ENCODE measurements around the gene MAP2K3. TPM values are rescaled to one million over a fixed set of nuclear protein-coding genes. Genes with fewer than 3 reads are reported as not detected.

MAP2K3 gene
- total and polyA plus RNA-seq, 10 of the 15 experiments (the other 5 are each of a cell fraction or from before 2014, with no cell fraction given), result 0.71 to 39.4 (median 18.6) TPM

GRCh38 chr17:21275047-21275578 lies 9.4 kb upstream of the MAP2K3 start:
- peak overlapping the region; percentile 96 for H2AFZ ChIP-seq (ENCODE audit: control insufficient read depth, low read depth, low read length)
- peak overlapping the region; percentile 98 for H3K4me2 ChIP-seq (ENCODE audit: control insufficient read depth, insufficient read depth)
- ChIA-PET SMC1A (ENCODE audit: uncharacterized antibody, unreplicated experiment) (interaction anchor here (0.6 to 1.2 kb wide), 5 partner anchors 11 to 156 kb away, joined by 3 to 6 read pairs (median 3); no protein-coding TSS in a partner anchor), CTCF (interaction anchor here (0.7 to 3.5 kb wide), 8 partner anchors 12 to 237 kb away, joined by 3 to 32 read pairs (median 14); partner anchors contain the start of gene DHRS7B), POLR2A (interaction anchor here (1.7 kb wide), 1 partner anchor 13 kb away, joined by 6 read pairs; no protein-coding TSS in a partner anchor), RAD21 (ENCODE audit: unreplicated experiment) (interaction anchor here (0.6 to 2.3 kb wide), 10 partner anchors 8 to 282 kb away, joined by 3 to 14 read pairs (median 4); no protein-coding TSS in a partner anchor)
- H3K79me2 ChIP-seq (ENCODE audit: control insufficient read depth, insufficient read depth, low read length), result no peaks in the 10 kb centered on the region
- FAIRE-seq (no peak), ATAC-seq (peak; percentile 25; the same call in 1 of the 3 replicates), DNase-seq (ENCODE audit: low read depth, low spot score) (no peak)
- H3K4me1 ChIP-seq (ENCODE audit: control insufficient read depth, insufficient read depth, low read length), result peaks cover 10% of the 10 kb centered on the region
- H3K27me3 ChIP-seq (replicated peaks in 1 of 2; ENCODE audit: control insufficient read depth in 2 of 2, insufficient read depth in 2 of 2, low read length in 1 of 2), result peaks cover 0 to 5% of the 10 kb centered on the region in 2 experiments; a peak in 3 of 4 replicates
- no peaks in the 10 kb centered on the region for H4K20me1 ChIP-seq (ENCODE audit: control insufficient read depth, insufficient read depth)
- TF ChIP-seq SIX5 (IDR thresholded peaks at IDR 0.05; ENCODE audit: low read depth, low read length, severe bottlenecking) (no peak), BCL3 (IDR thresholded peaks at IDR 0.05; ENCODE audit: borderline replicate concordance, insufficient read depth, low read depth, low read length, poor library complexity, severe bottlenecking) (no peak), BACH1 (IDR thresholded peaks at IDR 0.05; ENCODE audit: borderline replicate concordance) (no peak), NR2C2 (IDR thresholded peaks at IDR 0.05; ENCODE audit: borderline replicate concordance, control insufficient read depth, insufficient read length, low read depth) (no peak), POLR2A (IDR thresholded peaks at IDR 0.05; ENCODE audit: low read depth, low read length) (no peak)
- peak overlapping the region; percentile 56; the same call in 1 of the 2 replicates for H3K9ac ChIP-seq (ENCODE audit: control insufficient read depth, insufficient read depth, low read length)
- WGBS (ENCODE audit: insufficient coverage, insufficient replicate concordance, low lambda C conversion rate, missing lambda C conversion rate), result 16% methylated on average over 20 of the region's 20 CpGs
- H3K36me3 ChIP-seq (ENCODE audit: control insufficient read depth in 2 of 2, insufficient read depth in 2 of 2, low read length in 1 of 2), result no peaks in the 10 kb centered on the region
- H3K9me3 ChIP-seq (replicated peaks; ENCODE audit: control insufficient read depth, insufficient read depth, low read length), result no peaks in the 10 kb centered on the region
- no peak overlapping the region for H3K27ac ChIP-seq (ENCODE audit: control insufficient read depth, insufficient read depth)
- in situ Hi-C loops (cut with MboI), result loop anchor here (5.0 to 10.0 kb wide), 3 partner anchors 50 to 240 kb away; no protein-coding TSS in a partner anchor
- intact Hi-C loops (cut with micrococcal nuclease; ENCODE audit: unreplicated experiment), result no loop called here
- peak overlapping the region; percentile 72 for H3K4me3 ChIP-seq
- no TSS peak for BruUV-seq (replicated peaks)
